NOMO-1 treated with dmso at 0.1 percent for 144 hours (cell line): ENCODE data around the gene ITSN1.
"Not testable (repeated sequence)": the region's sequence is repeated elsewhere in the genome, so short reads cannot be mapped to it uniquely, and the experiment has no call there.

Experiments used
- DNase-seq: peaks from one replicate; lab custom pipeline; 2025; ENCODE audit not compliant: unreplicated experiment; lab: John Stamatoyannopoulos, UW

The ITSN1 gene

GRCh38 chr21:33642027-33642895 lies at the start of gene ITSN1:
ITSN1 (plus strand) TSS chr21:33642501; CDS start chr21:33718829, 76,328 bp downstream.
- peak; percentile 98 for DNase-seq

GRCh38 chr21:33598051-33598450 lies 44.2 kb upstream of the ITSN1 start:
- DNase-seq, result no peak

GRCh38 chr21:33608559-33608958 lies 33.7 kb upstream of the ITSN1 start:
- no peak for DNase-seq

- DNase-seq, result no peak
Measured at GRCh38 chr21:33611006-33611744, 31.1 kb upstream of the ITSN1 start.

- not testable (repeated sequence) for DNase-seq
Measured at GRCh38 chr21:33617565-33617964, 24.7 kb upstream of the ITSN1 start.

GRCh38 chr21:33618407-33618806 lies 23.9 kb upstream of the ITSN1 start:
- DNase-seq, result no peak

- DNase-seq, result peak; percentile 40
Measured at GRCh38 chr21:33619726-33620125, 22.6 kb upstream of the ITSN1 start.

- no peak for DNase-seq
Measured at GRCh38 chr21:33622253-33622652, 20.0 kb upstream of the ITSN1 start.

- not testable (repeated sequence) for DNase-seq
Measured at GRCh38 chr21:33626151-33626550, 16.1 kb upstream of the ITSN1 start.

GRCh38 chr21:33634254-33634653 lies 8.0 kb upstream of the ITSN1 start:
- DNase-seq, result no peak

GRCh38 chr21:33640697-33641351 lies 1.5 kb upstream of the ITSN1 start:
- no peak for DNase-seq

- DNase-seq, result peak; percentile 98
Measured at GRCh38 chr21:33641352-33642026, 812 bp upstream of the ITSN1 start, which contains the start of gene CRYZL1. CRYZL1 (minus strand) TSS chr21:33641741; CDS start chr21:33631551, 10,190 bp downstream.

GRCh38 chr21:33642896-33643657 lies 776 bp downstream of the ITSN1 start:
- DNase-seq, result no peak

GRCh38 chr21:33643658-33644311 lies 1.5 kb downstream of the ITSN1 start:
- no peak for DNase-seq

GRCh38 chr21:33644383-33645074 lies 2.2 kb downstream of the ITSN1 start:
- DNase-seq, result peak; percentile 50

GRCh38 chr21:33645730-33646129 lies 3.4 kb downstream of the ITSN1 start:
- DNase-seq, result no peak

- no peak for DNase-seq
Measured at GRCh38 chr21:33647587-33647986, 5.3 kb downstream of the ITSN1 start.

GRCh38 chr21:33648555-33648954 lies 6.3 kb downstream of the ITSN1 start:
- no peak for DNase-seq

GRCh38 chr21:33650230-33650629 lies 7.9 kb downstream of the ITSN1 start:
- DNase-seq, result no peak
